ENCODE measurements around the gene GRAP2. TPM values are rescaled to one million over a fixed set of nuclear protein-coding genes. Genes with fewer than 3 reads are reported as not detected.

Gene GRAP2
- total and polyA plus RNA-seq, 2 of the 4 experiments (the other 2 are of a cell fraction), result not detected

GRCh38 chr22:39985383-39986035 is 84.6 kb downstream of the GRAP2 start:
- in situ Hi-C loops (cut with MboI; ENCODE audit: low sequenced_read_pairs), result no loop called here
- no peaks in the 10 kb centered on the region for H3K36me3 ChIP-seq (ENCODE audit: control insufficient read depth, insufficient read depth, low read length)
- no peaks in the 10 kb centered on the region for H4K20me1 ChIP-seq (ENCODE audit: insufficient read depth, low read length)
- WGBS, 2 experiments (ENCODE audit: extremely low coverage in 2 of 2, insufficient read length in 1 of 2), result 73% methylated on average over 5 of the region's 7 CpGs; no CpG with 5 or more reads in 1 of the 2 experiments
- H3K56ac ChIP-seq (ENCODE audit: extremely low read depth, insufficient read depth, low read length), result no peak overlapping the region
- H2BK20ac ChIP-seq (ENCODE audit: low read depth, low read length), result no peak overlapping the region
- H3K4me3 ChIP-seq (ENCODE audit: insufficient read depth, low read depth, low read length), result no peak overlapping the region
- no TSS peak for BruUV-seq (replicated peaks)
- no peaks in the 10 kb centered on the region for H3K79me1 ChIP-seq (ENCODE audit: low read depth in 1 of 2, low read length in 2 of 2)
- H4K5ac ChIP-seq (ENCODE audit: low read depth, low read length), result no peak overlapping the region
- H3K9me3 ChIP-seq (ENCODE audit: control insufficient read depth, insufficient read depth, low read length), result no peaks in the 10 kb centered on the region
- H3K9ac ChIP-seq (ENCODE audit: low read depth, low read length), result no peak overlapping the region
- H2AK9ac ChIP-seq (replicated peaks; ENCODE audit: low read depth, low read length, poor library complexity), result peak overlapping the region; percentile 28
- H2BK120ac ChIP-seq (ENCODE audit: low read depth, low read length), result no peak overlapping the region
- H3K4me1 ChIP-seq (ENCODE audit: control insufficient read depth, insufficient read depth, low read length), result no peaks in the 10 kb centered on the region
- TF ChIP-seq CHD1 (IDR thresholded peaks at IDR 0.05; ENCODE audit: low read depth, low read length), result no peak
- TF ChIP-seq MAFK (IDR thresholded peaks at IDR 0.05; ENCODE audit: low read depth, low read length), result no peak
- no peak for TF ChIP-seq CEBPB (IDR thresholded peaks at IDR 0.05; ENCODE audit: low read depth, low read length)
- TF ChIP-seq POLR2A (IDR thresholded peaks at IDR 0.05; ENCODE audit: low read depth, low read length), result no peak
- no peak for TF ChIP-seq SMC3 (IDR thresholded peaks at IDR 0.05; ENCODE audit: low read depth, low read length)
- TF ChIP-seq BHLHE40 (IDR thresholded peaks at IDR 0.05; ENCODE audit: low read depth, low read length), result no peak
- TF ChIP-seq RFX5 (IDR thresholded peaks at IDR 0.05; ENCODE audit: low read depth, low read length), result no peak
- no peak for TF ChIP-seq MAZ (IDR thresholded peaks at IDR 0.05; ENCODE audit: borderline replicate concordance, low read depth, low read length)
- no peak for TF ChIP-seq RAD21 (IDR thresholded peaks at IDR 0.05; ENCODE audit: low read length)
- TF ChIP-seq CTCF (conservative IDR thresholded peaks at IDR 0.05; ENCODE audit: low read depth, low read length), result no peak
- TF ChIP-seq MXI1 (IDR thresholded peaks at IDR 0.05; ENCODE audit: borderline replicate concordance, low read depth, low read length), result no peak
- no peak for TF ChIP-seq USF2 (IDR thresholded peaks at IDR 0.05; ENCODE audit: low read depth, low read length)
- TF ChIP-seq NFE2L2 (IDR thresholded peaks at IDR 0.05; ENCODE audit: low read depth, low read length), result no peak
- TF ChIP-seq ELK1 (IDR thresholded peaks at IDR 0.05; ENCODE audit: borderline replicate concordance, low read depth, low read length), result no peak
- TF ChIP-seq RCOR1 (IDR thresholded peaks at IDR 0.05; ENCODE audit: insufficient replicate concordance, low read length), result no peak
- no peak overlapping the region for H3K14ac ChIP-seq (replicated peaks; ENCODE audit: low read depth, low read length)
- H3K23ac ChIP-seq (ENCODE audit: low read depth, low read length), result no peak overlapping the region
- no peak overlapping the region for H2BK5ac ChIP-seq (ENCODE audit: low read depth, low read length, poor library complexity, severe bottlenecking)
- DNase-seq, result no peak
- H4K8ac ChIP-seq (ENCODE audit: low read depth in 2 of 2, low read length in 2 of 2), result no peak overlapping the region
- POLR2A ChIA-PET (ENCODE audit: unreplicated experiment), result no interaction called here
- H3K4ac ChIP-seq (ENCODE audit: low read depth, low read length), result no peak overlapping the region
- CTCF ChIA-PET, result no interaction called here
- no peaks in the 10 kb centered on the region for H3K9me1 ChIP-seq (ENCODE audit: insufficient read depth, low read length)
- H3K27ac ChIP-seq (ENCODE audit: insufficient read depth, low read length), result no peak overlapping the region
- intact Hi-C loops (cut with micrococcal nuclease), result no loop called here
- no peak overlapping the region for H2AK5ac ChIP-seq (ENCODE audit: low read depth, low read length)
- H2BK15ac ChIP-seq (ENCODE audit: low read depth, low read length), result no peak overlapping the region
- dilution Hi-C loops (cut with HindIII; ENCODE audit: low sequenced_read_pairs, unreplicated experiment), result no loop called here
- H3K4me2 ChIP-seq (ENCODE audit: low read depth, low read length), result no peak overlapping the region
- no peak overlapping the region for H2AFZ ChIP-seq (replicated peaks; ENCODE audit: low read length, poor library complexity)
- H3K27me3 ChIP-seq (ENCODE audit: control insufficient read depth, insufficient read depth, low read length), result peaks cover 57% of the 10 kb centered on the region
- no peak overlapping the region for H4K91ac ChIP-seq (ENCODE audit: insufficient read depth, low read depth, low read length)
- no peak overlapping the region for H3K18ac ChIP-seq (ENCODE audit: low read depth, low read length)
- ATAC-seq (ENCODE audit: low read depth), result no peak
